ENCODE measurements around the gene RHOBTB3.
A peak's percentile ranks its signal among the peaks of the same experiment; 100 is the strongest.
"Not testable (repeated sequence)": the region's sequence is repeated elsewhere in the genome, so short reads cannot be mapped to it uniquely, and the experiment has no call there.

RHOBTB3 gene

GRCh38 chr5:95803271-95804148 lies 72.4 kb downstream of the RHOBTB3 start:
- no peak for DNase-seq

- DNase-seq: no peak
These were observed 73.8 kb downstream of the RHOBTB3 start for GRCh38 chr5:95804736-95805539.

- no peak for DNase-seq
These were observed 75.6 kb downstream of the RHOBTB3 start for GRCh38 chr5:95806687-95807086.

- no peak for DNase-seq
These were observed 77.0 kb downstream of the RHOBTB3 start for GRCh38 chr5:95808013-95808685.

- peak; percentile 60 for DNase-seq
These were observed 77.7 kb downstream of the RHOBTB3 start for GRCh38 chr5:95808686-95809413.

GRCh38 chr5:95809414-95809960 lies 78.4 kb downstream of the RHOBTB3 start:
- DNase-seq: peak; percentile 26

- DNase-seq: peak; percentile 18
These were observed 79.4 kb downstream of the RHOBTB3 start for GRCh38 chr5:95810305-95811125.

GRCh38 chr5:95811126-95811423 lies 79.9 kb downstream of the RHOBTB3 start:
- peak; percentile 38 for DNase-seq

- DNase-seq: not testable (repeated sequence)
These were observed 80.4 kb downstream of the RHOBTB3 start for GRCh38 chr5:95811461-95812073.

GRCh38 chr5:95812074-95812471 lies 80.9 kb downstream of the RHOBTB3 start:
- DNase-seq: no peak

GRCh38 chr5:95813035-95813434 lies 81.9 kb downstream of the RHOBTB3 start:
- not testable (repeated sequence) for DNase-seq

- DNase-seq: no peak
These were observed 84.1 kb downstream of the RHOBTB3 start for GRCh38 chr5:95815155-95815729.

GRCh38 chr5:95816341-95816740 lies 85.2 kb downstream of the RHOBTB3 start:
- DNase-seq: no peak

GRCh38 chr5:95816776-95817175 lies 85.6 kb downstream of the RHOBTB3 start:
- DNase-seq: no peak

- DNase-seq: peak; percentile 68
These were observed 86.3 kb downstream of the RHOBTB3 start for GRCh38 chr5:95817430-95817829.

GRCh38 chr5:95818181-95819147 lies 87.3 kb downstream of the RHOBTB3 start:
- DNase-seq: no peak

GRCh38 chr5:95821110-95822021 lies 90.2 kb downstream of the RHOBTB3 start:
- DNase-seq: no peak

GRCh38 chr5:95822043-95822541 lies 91.0 kb downstream of the RHOBTB3 start:
- DNase-seq: peak; percentile 37

All from fibroblast of upper back skin (primary cell).